Endothelial cell (in vitro differentiated cells): Measurements from ENCODE around the gene MARCHF3. TPM values are rescaled to one million over a fixed set of nuclear protein-coding genes. Genes with fewer than 3 reads are reported as not detected.
"Not testable (repeated sequence)": the region's sequence is repeated elsewhere in the genome, so short reads cannot be mapped to it uniquely, and the experiment has no call there.

Experiments
- DNase-seq: peaks from one replicate; pipeline ENCODE4 v3.0.0; 2021; ENCODE audit warnings: low spot score
- H3K27ac Mint-ChIP-seq: one replicate; pipeline ENCODE4 v1.8.0; 2021; ENCODE audit warnings: mixed read lengths, inconsistent platforms; ENCODE audit not compliant: unreplicated experiment
- H3K27me3 Mint-ChIP-seq: one replicate; pipeline ENCODE4 v1.8.0; 2021; ENCODE audit warnings: mild to moderate bottlenecking, moderate library complexity, mixed read lengths, inconsistent platforms; ENCODE audit not compliant: unreplicated experiment
- H3K36me3 Mint-ChIP-seq: one replicate; pipeline ENCODE4 v1.8.0; 2021; ENCODE audit warnings: mild to moderate bottlenecking, low read depth, mixed read lengths, inconsistent platforms; ENCODE audit not compliant: unreplicated experiment
- H3K4me1 Mint-ChIP-seq: one replicate; pipeline ENCODE4 v1.8.0; 2021; ENCODE audit warnings: mild to moderate bottlenecking, mixed read lengths, inconsistent platforms; ENCODE audit not compliant: unreplicated experiment
- H3K4me3 Mint-ChIP-seq: one replicate; pipeline ENCODE4 v1.8.0; 2021; ENCODE audit warnings: mild to moderate bottlenecking, mixed read lengths, inconsistent platforms; ENCODE audit not compliant: unreplicated experiment
- H3K9me3 Mint-ChIP-seq: one replicate; pipeline ENCODE4 v1.8.0; 2021; ENCODE audit warnings: mixed read lengths, inconsistent platforms; ENCODE audit not compliant: unreplicated experiment
- total RNA-seq: library from RNA; stranded (reverse); fragmentation: NEBNext Ultra II Directional; extraction: Animal tissue kit (Norgen Biotek cat#: 25700); gene quantifications from one replicate; pipeline ENCODE4 v1.2.1, GENCODE V29; 2021; ENCODE audit not compliant: unreplicated experiment
- TF ChIP-seq, protein P1 (sequence below): fragments of 200-600 bp; sonication (generic); IDR thresholded peaks from one replicate; pipeline ENCODE4 v1.5.0; 2021; ENCODE audit warnings: antibody characterized with exemption; ENCODE audit not compliant: unreplicated experiment

MARCHF3 gene
- total RNA-seq, 1 donor from 2014 or later = 47.9 TPM

DNA sequence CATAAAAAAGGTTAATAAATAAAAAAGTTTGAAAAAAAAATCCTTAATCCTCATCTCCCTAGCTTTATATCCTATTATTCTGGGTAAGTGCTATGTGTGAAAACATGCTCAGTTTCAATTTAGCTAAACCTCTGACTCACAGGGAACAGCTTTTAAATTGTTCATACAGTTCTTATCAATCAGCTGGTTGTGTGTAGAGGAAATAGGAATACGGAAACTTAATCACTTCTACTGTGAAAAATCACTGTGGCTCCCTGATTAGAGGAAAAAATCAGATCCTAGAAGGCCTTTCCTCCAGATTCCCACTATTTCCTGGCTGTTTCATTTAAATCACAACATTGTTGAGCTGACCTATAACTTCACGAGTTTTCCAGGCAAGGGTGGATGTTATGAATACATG is 120.5 kb downstream of the MARCHF3 start:
- Mint-ChIP-seq H3K9me3 (peaks cover 10% of the 10 kb centered on the region), H3K36me3 (peaks cover 56% of the 10 kb centered on the region), H3K27me3 (peaks cover 5% of the 10 kb centered on the region), H3K4me1 (no peaks in the 10 kb centered on the region), H3K4me3 (peak overlapping the region; percentile 74), H3K27ac (no peak overlapping the region)
- DNase-seq = no peak
- TF ChIP-seq, protein P1, sequence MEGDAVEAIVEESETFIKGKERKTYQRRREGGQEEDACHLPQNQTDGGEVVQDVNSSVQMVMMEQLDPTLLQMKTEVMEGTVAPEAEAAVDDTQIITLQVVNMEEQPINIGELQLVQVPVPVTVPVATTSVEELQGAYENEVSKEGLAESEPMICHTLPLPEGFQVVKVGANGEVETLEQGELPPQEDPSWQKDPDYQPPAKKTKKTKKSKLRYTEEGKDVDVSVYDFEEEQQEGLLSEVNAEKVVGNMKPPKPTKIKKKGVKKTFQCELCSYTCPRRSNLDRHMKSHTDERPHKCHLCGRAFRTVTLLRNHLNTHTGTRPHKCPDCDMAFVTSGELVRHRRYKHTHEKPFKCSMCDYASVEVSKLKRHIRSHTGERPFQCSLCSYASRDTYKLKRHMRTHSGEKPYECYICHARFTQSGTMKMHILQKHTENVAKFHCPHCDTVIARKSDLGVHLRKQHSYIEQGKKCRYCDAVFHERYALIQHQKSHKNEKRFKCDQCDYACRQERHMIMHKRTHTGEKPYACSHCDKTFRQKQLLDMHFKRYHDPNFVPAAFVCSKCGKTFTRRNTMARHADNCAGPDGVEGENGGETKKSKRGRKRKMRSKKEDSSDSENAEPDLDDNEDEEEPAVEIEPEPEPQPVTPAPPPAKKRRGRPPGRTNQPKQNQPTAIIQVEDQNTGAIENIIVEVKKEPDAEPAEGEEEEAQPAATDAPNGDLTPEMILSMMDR = no peak

DNA sequence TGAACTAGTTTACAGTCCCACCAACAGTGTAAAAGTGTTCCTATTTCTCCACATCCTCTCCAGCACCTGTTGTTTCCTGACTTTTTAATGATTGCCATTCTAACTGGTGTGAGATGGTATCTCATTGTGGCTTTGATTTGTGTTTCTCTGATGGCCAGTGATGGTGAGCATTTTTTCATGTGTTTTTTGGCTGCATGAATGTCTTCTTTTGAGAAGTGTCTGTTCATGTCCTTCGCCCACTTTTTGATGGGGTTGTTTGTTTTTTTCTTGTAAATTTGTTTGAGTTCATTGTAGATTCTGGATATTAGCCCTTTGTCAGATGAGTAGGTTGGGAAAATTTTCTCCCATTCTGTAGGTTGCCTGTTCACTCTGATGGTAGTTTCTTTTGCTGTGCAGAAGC is 126.0 kb downstream of the MARCHF3 start:
- H3K4me3 Mint-ChIP-seq, H3K9me3 Mint-ChIP-seq, H3K27ac Mint-ChIP-seq, DNase-seq, H3K4me1 Mint-ChIP-seq, H3K27me3 Mint-ChIP-seq: not testable (repeated sequence)
- peaks cover 41% of the 10 kb centered on the region for H3K36me3 Mint-ChIP-seq

DNA sequence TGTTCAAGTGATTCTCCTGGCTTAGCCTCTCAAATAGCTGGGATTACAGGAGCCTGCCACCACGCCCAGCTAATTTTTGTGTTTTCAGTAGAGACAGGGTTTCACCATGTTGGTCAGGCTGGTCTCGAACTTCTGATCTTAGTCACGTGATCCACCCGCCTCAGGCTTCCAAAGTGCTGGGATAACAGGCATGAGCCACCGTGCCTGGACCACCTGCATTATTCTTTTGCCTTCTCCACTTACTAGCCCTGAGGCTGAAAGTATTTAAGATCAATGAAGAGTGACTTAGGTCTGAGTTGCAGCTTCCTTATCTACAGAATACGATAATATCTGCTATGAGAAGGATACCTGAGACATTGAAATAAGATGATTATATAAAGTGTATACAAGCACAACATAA is 129.6 kb downstream of the MARCHF3 start:
- TF ChIP-seq, protein P1 = no peak
- H3K27ac Mint-ChIP-seq = no peak overlapping the region
- H3K9me3 Mint-ChIP-seq = no peaks in the 10 kb centered on the region
- H3K4me3 Mint-ChIP-seq = no peak overlapping the region
- peaks cover 2% of the 10 kb centered on the region for H3K4me1 Mint-ChIP-seq
- DNase-seq = no peak
- H3K36me3 Mint-ChIP-seq = peaks cover 46% of the 10 kb centered on the region
- H3K27me3 Mint-ChIP-seq = no peaks in the 10 kb centered on the region

DNA sequence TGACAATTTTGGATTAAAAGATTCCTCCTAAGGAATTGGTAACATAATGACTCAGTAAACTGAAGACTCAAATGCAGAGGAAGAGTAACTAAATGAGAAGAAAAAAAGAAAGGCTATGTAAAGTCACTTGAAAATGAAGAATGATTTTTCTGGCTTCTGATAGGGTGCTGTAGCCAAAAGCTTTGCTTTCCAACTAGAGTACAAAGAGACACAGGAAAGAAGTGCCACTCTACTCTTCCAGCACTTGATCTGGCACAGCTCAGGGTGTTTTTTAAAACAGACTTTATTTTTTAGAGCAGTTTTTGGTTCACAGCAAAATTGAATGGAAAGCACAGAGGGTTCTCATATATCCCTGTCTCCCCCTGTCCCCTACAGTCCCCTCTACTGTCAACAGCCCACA is 130.9 kb downstream of the MARCHF3 start:
- peaks cover 53% of the 10 kb centered on the region for H3K36me3 Mint-ChIP-seq
- TF ChIP-seq, protein P1 = no peak
- no peak for DNase-seq
- no peaks in the 10 kb centered on the region for H3K9me3 Mint-ChIP-seq
- no peak overlapping the region for H3K4me3 Mint-ChIP-seq
- no peaks in the 10 kb centered on the region for H3K27me3 Mint-ChIP-seq
- H3K4me1 Mint-ChIP-seq = peaks cover 2% of the 10 kb centered on the region
- H3K27ac Mint-ChIP-seq = no peak overlapping the region

DNA sequence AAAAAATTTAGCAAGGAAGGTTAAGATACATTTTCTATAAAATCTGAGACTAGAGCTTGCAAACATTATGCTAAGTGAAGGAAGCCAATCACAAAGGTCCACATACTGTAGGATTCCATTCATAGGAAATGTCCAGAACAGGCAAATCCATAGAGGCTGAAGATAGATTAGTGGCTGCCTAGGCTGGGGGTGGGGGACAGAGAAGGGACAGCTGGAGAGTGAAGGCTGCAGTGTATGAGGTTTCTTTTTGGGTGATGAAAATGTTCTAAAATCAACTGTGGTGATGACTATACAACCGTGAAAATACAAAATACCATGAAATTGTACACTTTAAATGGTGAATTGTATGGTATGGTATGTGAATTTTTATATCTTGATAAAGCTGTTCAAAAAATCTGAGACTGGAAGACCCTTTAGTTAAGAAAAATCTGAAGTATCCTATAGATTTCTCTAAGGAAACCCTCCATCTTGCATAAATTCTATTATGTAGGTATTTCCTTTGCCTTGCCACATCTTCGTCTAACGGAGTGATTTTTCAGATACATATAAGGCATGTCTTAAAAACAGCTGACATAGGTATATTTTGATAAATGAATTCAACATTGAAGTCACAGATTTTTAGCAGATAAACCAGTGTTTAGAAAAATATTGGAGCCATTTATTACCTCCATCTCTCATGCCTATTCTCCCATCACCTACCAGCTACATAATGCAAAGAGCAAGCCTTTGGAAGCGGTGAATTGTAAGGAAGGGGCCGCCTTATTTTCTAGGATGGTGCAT is 132.3 kb downstream of the MARCHF3 start:
- Mint-ChIP-seq H3K27me3 (no peaks in the 10 kb centered on the region), H3K4me1 (peaks cover 2% of the 10 kb centered on the region), H3K4me3 (no peak overlapping the region), H3K27ac (no peak overlapping the region), H3K36me3 (peaks cover 54% of the 10 kb centered on the region), H3K9me3 (no peaks in the 10 kb centered on the region)
- TF ChIP-seq, protein P1 = no peak
- DNase-seq = no peak
